Stimulated activated CD8-positive, alpha-beta memory T cell treated with anti-CD3 and anti-CD28 coated beads, Interleukin-7, amount 100 ng/mL, for 24 hours (primary cell): ENCODE measurements around the gene MEGF6.
A peak's percentile ranks its signal among the peaks of the same experiment; 100 is the strongest.
"Not testable (repeated sequence)": the region's sequence is repeated elsewhere in the genome, so short reads cannot be mapped to it uniquely, and the experiment has no call there.

ENCODE experiments used
- DNase-seq: peaks from one replicate; pipeline ENCODE4 v3.0.0-alpha.2; 2020; ENCODE audit warnings: low read depth

The MEGF6 gene

GRCh38 chr1:3629561-3630160 lies 18.4 kb upstream of the MEGF6 start:
- no peak for DNase-seq

DNA sequence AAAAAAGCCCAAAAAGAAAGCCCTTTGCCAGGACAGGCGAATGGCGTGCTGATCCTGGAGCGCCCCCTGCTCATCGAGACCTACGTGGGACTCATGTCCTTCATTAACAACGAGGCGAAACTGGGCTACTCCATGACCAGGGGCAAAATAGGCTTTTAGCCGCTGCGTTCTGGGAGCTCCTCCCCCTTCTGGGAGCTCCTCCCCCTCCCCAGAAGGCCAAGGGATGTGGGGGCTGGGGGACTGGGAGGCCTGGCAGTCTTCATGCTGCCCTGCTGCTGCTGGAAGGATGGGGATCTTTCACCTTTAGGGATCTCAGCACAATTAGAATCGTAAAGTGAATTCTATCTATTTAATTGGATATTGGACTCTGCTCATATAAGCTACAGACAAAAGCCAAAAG lies 17.1 kb upstream of the MEGF6 start:
- no peak for DNase-seq

DNA sequence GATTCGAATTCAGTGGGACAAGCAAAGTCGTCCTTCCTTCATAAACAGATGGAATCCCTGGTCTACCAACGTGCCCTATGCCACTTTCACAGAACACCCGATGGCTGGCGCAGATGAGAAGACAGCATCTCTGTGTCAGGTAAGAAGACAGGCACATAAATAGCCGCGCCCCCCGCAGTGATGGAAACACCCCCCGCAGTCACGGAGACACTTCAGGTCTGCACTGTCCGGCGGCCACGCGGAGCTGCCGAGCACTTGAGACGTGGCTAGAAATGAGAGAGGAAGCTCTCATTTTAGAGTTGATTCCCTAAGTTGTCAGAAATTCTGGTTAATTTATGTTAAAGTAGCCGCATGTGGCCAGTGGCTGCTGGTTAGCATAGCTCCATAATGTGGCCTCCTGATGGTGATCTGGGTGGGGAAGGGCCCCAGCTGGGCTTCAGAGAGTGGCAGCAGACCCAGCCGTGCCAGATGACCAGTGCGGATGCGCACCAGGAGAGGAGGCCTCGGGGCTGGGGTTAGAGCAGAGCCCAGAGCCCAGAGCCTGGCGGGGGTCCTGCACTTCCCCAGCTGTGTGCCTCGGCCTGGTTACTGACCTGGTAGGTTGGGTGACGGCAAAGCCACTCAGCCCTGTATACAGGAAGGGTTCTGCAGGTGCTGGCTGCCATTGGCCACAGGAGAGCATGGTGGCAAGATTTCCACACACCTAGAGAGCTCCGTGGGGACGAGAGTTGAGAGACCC lies 16.4 kb upstream of the MEGF6 start:
- no peak for DNase-seq

- no peak for DNase-seq
Observed at GRCh38 chr1:3626025-3626424, 14.7 kb upstream of the MEGF6 start.

GRCh38 chr1:3625151-3625907 lies 14.0 kb upstream of the MEGF6 start:
- no peak for DNase-seq

- DNase-seq, result peak; percentile 96
Observed at GRCh38 chr1:3624200-3625136, 13.2 kb upstream of the MEGF6 start, which contains the start of gene TPRG1L. TPRG1L (plus strand) TSS chr1:3625015; CDS start chr1:3625073, 58 bp downstream.

DNA sequence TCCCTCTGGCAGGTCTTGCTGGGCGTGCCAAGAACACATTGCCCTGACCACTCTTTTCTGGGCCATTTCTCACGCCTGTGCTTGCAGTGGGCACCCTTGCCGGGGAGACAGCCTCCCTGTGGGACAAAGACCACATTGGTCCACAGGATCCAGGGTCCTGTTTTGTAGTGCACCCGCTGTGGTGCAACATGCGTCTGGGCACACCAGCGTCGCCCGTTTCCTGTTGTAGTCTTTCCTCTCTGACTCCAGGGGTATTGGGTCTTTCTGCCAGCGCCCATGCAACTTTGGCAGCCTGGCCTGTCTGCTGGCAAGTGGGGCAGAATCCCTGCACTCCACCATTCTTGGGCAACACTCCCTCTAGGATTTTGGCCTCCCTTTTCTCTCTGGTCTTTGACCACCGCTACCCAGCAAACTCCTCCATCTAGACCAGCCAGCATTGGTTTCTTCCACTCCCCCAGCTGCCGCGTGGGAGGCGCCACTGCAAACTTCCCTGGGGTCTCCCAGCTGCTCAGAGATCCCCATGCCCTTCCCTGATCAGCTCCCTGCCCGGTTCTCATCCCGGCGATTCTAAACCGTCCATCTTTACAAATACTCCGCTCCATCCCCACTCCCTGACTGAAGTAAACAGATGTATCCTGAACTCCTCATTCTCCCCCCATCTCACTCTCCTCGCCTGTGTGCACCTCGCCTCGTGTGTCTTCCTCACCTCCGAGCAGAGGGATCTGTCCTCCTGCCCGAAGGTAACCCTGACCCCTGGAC lies 12.3 kb upstream of the MEGF6 start:
- no peak for DNase-seq

- not testable (repeated sequence) for DNase-seq
Observed at GRCh38 chr1:3622102-3622501, 10.8 kb upstream of the MEGF6 start.

DNA sequence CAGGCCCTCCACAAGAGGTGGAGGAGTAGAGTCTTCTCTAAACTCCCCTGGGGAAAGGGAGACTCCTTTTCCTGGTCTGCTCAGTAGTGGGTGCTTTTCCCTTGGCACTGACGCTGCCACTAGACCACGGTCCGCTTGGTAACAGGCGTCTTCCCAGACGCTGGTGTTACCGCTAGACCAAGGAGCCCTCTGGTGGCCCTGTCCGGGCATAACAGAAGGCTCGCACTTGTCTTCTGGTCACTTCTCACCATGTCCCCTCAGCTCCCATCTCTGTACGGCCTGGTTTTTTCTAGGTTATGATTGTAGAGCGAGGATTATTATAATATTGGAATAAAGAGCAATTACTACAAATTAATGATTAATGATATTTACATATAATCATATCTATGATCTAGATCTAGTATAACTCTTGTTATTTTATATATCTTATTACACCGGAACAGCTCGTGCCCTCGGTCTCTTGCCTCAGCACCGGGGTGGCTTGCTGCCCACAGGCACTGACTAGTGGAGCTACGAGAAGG lies 9.9 kb upstream of the MEGF6 start:
- not testable (repeated sequence) for DNase-seq

GRCh38 chr1:3620708-3621107 lies 9.4 kb upstream of the MEGF6 start:
- DNase-seq, result no peak

DNA sequence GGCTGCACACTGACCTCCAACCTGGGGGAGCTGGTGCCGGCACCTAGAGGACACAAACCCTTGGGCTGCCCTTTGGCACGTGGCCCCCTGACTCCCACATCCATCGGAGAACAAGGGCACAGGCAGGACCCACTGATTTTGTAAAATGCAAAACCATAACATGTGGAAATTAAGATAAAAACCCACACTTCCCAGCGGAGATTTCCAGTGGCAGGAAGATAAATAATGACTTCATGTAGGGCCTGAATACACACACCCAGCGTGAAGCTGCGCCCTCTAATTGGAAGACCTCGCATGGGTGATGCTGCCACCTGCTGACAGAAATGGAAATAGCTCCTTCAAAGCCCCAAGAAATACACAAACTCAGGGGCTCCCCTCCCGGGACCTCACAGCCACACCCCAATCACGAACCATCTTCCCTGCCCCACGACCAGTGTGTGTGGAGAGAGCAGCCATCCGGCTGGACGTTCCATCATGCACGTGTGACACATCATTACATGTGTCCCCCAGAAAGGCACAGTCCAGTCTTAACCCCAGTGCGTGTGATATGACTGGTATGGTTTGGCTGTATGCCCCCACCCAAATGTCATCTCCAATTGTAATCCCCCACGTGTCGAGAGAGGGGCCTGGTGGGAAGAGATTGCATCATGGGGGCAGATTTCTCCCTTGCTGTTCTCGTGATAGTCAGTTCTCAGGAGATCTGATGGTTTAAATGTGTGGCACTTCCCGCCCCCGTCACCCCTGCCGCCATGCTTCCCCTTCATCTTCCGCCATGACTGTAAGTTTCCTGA lies 7.8 kb upstream of the MEGF6 start:
- peak; percentile 44 for DNase-seq

GRCh38 chr1:3618531-3618880 lies 7.2 kb upstream of the MEGF6 start:
- DNase-seq, result no peak

DNA sequence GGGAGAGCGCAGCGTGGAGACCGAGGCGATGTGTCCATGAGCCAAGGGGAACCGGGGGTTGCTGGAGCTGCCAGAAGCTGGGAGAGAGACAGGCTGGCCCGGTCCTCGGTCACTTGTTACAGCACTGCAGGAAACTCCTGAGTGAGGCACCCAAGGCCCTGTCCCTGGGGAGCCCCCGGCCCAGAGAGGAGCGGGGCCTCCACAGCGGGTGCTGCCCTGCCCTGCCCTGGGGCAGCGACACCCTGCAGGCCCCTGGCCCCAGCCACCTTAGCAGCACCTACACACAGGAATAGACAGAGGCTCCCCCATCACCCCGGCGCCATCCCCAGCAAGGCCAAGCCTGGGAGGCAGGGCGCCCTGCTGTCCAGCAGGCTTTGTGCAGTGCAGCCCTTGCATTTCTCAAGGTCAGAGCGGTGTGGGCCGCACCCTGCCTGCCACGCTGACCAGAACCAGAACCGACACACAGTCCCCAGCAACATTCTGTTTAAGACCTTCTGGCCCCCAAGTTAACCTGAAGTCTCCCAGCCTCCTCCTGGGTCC lies 6.6 kb upstream of the MEGF6 start:
- no peak for DNase-seq

DNA sequence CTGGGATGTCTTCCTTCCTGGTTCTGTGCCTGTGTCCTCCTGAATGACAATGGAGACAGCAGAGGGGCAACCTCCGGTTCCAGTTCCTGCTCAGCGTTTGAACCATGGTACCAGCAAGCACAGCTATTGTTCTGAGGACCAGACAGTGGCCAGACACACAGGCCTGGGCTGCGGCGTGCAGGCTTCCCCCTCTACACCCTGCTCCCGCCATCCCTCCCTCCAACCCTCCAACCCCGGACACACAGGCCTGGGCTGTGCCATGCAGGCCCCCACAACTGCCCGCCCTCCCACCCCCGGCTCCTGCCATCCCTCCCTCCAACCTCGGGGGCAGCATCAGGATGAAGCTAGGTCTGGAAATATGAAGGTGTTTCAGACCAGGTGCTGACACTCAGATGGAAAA lies 5.6 kb upstream of the MEGF6 start:
- DNase-seq, result no peak

GRCh38 chr1:3614755-3615742 lies 3.7 kb upstream of the MEGF6 start:
- no peak for DNase-seq

GRCh38 chr1:3612123-3612522 lies 815 bp upstream of the MEGF6 start:
- no peak for DNase-seq

- no peak for DNase-seq
Observed at GRCh38 chr1:3610527-3611169, 660 bp downstream of the MEGF6 start.
